ENCODE data around the gene C1QTNF6. TPM values are rescaled to one million over a fixed set of nuclear protein-coding genes. Genes with fewer than 3 reads are reported as not detected.
A peak's percentile ranks its signal among the peaks of the same experiment; 100 is the strongest.

The C1QTNF6 gene
- total and polyA plus RNA-seq, 10 donors: 5.3 to 10.3 (median 7.6) TPM

DNA sequence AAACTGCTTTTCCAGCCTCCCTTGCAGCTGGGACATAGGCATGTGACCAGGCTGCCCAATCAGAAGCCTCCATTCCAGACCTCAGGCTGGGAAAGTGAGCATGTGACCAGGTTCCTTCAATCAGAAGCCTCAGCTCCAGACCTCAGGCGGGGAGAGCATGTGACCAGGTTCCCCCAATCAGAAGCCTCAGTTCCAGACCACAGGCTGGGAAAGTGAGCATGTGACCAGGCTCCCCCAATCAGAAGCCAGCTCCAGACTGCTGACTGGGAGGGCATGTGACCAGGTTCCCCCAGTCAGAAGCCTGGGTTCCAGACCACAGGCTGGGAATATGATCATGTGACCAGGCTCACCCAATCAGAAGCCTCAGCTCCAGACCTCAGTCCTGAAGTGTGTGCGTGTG is 26.6 kb downstream of the C1QTNF6 start:
- Histone ChIP-seq H3K4me3 (no peak overlapping the region), H3K27me3 (replicated peaks in 1 of 7) (no peaks in the 10 kb centered on the region), H3K9me3 (peaks cover 0 to 7% (median 6%) of the 10 kb centered on the region in 8 donors), H3K36me3 (no peaks in the 10 kb centered on the region), H3K4me1 (peaks cover 5 to 70% (median 49%) of the 10 kb centered on the region in 6 donors), H3K27ac (peak overlapping the region in 6 of 8 donors; percentile 62 to 87 (median 78))
- WGBS, 5 donors: 86 to 100% (median 94%) methylated on average over 1 to 2 of the region's 2 CpGs
- TF ChIP-seq POLR2A (IDR thresholded peaks at IDR 0.05): no peak
- TF ChIP-seq, protein P1, sequence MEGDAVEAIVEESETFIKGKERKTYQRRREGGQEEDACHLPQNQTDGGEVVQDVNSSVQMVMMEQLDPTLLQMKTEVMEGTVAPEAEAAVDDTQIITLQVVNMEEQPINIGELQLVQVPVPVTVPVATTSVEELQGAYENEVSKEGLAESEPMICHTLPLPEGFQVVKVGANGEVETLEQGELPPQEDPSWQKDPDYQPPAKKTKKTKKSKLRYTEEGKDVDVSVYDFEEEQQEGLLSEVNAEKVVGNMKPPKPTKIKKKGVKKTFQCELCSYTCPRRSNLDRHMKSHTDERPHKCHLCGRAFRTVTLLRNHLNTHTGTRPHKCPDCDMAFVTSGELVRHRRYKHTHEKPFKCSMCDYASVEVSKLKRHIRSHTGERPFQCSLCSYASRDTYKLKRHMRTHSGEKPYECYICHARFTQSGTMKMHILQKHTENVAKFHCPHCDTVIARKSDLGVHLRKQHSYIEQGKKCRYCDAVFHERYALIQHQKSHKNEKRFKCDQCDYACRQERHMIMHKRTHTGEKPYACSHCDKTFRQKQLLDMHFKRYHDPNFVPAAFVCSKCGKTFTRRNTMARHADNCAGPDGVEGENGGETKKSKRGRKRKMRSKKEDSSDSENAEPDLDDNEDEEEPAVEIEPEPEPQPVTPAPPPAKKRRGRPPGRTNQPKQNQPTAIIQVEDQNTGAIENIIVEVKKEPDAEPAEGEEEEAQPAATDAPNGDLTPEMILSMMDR (IDR thresholded peaks at IDR 0.05 in 8 of 11, conservative IDR thresholded peaks at IDR 0.05 in 3 of 11): no peak
- TF ChIP-seq POLR2AphosphoS5 (IDR thresholded peaks at IDR 0.05): no peak
- intact Hi-C loops (cut with DNase I; ENCODE audit: low total_unique reads): no loop called here
- DNase-seq: peak; percentile 44

DNA sequence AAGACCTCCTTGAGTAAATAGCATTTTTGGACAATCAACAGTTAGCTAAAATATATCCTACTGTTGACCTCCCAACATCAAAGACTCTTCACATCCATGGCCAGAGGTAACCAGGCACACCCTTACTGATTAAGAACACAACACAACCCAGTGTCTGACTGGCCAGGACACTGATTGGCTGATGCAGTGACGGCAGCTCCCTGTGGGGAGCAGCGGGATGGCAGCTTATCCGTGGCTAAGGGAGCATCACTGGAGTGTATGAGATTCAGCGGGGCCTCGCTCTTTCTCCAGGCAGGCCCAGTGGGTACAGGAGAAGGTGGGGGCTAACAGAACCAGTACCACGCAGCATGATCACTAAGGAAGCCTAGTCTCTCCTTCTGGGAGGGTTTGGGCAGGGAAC is 28.0 kb downstream of the C1QTNF6 start:
- H3K9me3 ChIP-seq: peaks cover 0 to 7% (median 6%) of the 10 kb centered on the region in 8 donors
- no peak overlapping the region for H3K4me3 ChIP-seq
- intact Hi-C loops (cut with DNase I; ENCODE audit: low total_unique reads): no loop called here
- 78 to 96% (median 85%) methylated on average over 4 to 6 of the region's 6 CpGs for WGBS, 5 donors
- no peaks in the 10 kb centered on the region for H3K36me3 ChIP-seq
- peak; percentile 47 for DNase-seq
- TF ChIP-seq POLR2AphosphoS5 (IDR thresholded peaks at IDR 0.05) (no peak), POLR2A (IDR thresholded peaks at IDR 0.05) (no peak)
- TF ChIP-seq, protein P1 (IDR thresholded peaks at IDR 0.05 in 8 of 11, conservative IDR thresholded peaks at IDR 0.05 in 3 of 11): no peak
- H3K27me3 ChIP-seq (replicated peaks in 1 of 7): no peaks in the 10 kb centered on the region
- H3K27ac ChIP-seq: peak overlapping the region in 3 of 8 donors; percentile 41 to 63 (median 50)
- peaks cover 0 to 56% (median 35%) of the 10 kb centered on the region in 6 donors for H3K4me1 ChIP-seq

DNA sequence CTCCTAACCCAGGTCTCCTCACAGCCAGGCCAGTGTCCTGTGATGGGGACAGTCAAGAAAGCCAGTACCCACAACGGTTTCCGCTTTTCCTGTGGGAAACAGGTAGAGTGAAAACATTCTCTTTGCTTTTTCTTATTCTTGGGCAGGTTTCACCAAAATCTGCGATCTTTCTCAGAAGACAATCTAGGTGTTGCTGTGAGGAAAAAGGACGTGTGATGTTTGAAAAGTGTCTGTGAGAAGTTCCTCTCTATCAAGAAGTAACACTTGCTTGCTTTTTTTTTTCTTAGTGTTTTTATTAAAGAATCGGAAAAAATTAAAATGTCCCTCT is 29.1 kb downstream of the C1QTNF6 start:
- intact Hi-C loops (cut with DNase I; ENCODE audit: low total_unique reads): no loop called here
- Histone ChIP-seq H3K4me3 (no peak overlapping the region), H3K27ac (peak overlapping the region in 4 of 8 donors; percentile 0 to 63 (median 50)), H3K36me3 (no peaks in the 10 kb centered on the region), H3K4me1 (peaks cover 0 to 45% (median 26%) of the 10 kb centered on the region in 6 donors), H3K9me3 (peaks cover 0 to 7% (median 6%) of the 10 kb centered on the region in 8 donors), H3K27me3 (replicated peaks in 1 of 7) (no peaks in the 10 kb centered on the region)
- no peak for DNase-seq
- WGBS, 5 donors: 73 to 80% (median 73%) methylated on average over 5 of the region's 5 CpGs
- TF ChIP-seq, protein P1 (IDR thresholded peaks at IDR 0.05 in 8 of 11, conservative IDR thresholded peaks at IDR 0.05 in 3 of 11): no peak
- TF ChIP-seq POLR2A (IDR thresholded peaks at IDR 0.05): no peak
- TF ChIP-seq POLR2AphosphoS5 (IDR thresholded peaks at IDR 0.05): no peak

DNA sequence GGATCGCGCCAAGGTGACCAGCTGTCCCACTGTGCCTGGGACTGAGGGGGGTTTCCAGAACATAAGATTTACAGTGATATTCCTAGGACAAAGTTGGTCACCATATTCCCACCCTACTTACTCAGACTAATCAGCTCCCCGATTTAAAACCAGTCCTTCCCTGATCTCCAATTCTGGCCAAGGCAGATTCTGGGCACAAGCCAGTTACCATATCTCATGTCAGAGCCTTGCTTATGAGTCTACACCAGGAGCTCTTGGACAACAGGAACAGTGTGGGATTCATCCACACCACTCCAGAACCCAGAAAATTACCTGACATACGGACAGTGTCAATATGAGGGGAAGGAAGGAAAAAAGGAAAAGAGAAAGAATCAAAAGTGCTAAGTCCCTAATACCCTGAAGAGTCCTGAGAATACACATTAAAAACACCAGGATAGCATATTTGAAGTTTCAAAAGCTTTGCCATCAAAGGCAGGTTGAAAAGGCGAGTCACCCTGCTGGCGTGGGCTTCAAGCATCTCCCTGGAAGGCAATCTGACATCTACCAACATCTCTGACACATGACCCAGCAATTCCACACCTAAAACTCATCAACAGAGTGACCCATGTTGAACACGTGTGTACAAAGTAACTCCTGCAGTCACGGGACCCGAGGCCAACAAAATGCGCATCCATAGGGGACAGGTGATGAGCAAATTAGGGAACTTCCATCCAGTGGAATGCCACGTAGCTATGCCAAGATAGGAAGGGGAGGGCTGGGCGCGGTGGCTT is 30.3 kb downstream of the C1QTNF6 start:
- DNase-seq: peak; percentile 37
- Histone ChIP-seq H3K9me3 (peaks cover 0 to 7% (median 6%) of the 10 kb centered on the region in 8 donors), H3K4me1 (peaks cover 0 to 33% (median 13%) of the 10 kb centered on the region in 6 donors), H3K27me3 (replicated peaks in 1 of 7) (no peaks in the 10 kb centered on the region), H3K36me3 (no peaks in the 10 kb centered on the region), H3K27ac (peak overlapping the region in 3 of 8 donors; percentile 50 to 63 (median 50)), H3K4me3 (no peak overlapping the region)
- intact Hi-C loops (cut with DNase I; ENCODE audit: low total_unique reads): no loop called here
- TF ChIP-seq, protein P1 (IDR thresholded peaks at IDR 0.05 in 8 of 11, conservative IDR thresholded peaks at IDR 0.05 in 3 of 11): no peak
- no peak for TF ChIP-seq POLR2A (IDR thresholded peaks at IDR 0.05)
- no peak for TF ChIP-seq POLR2AphosphoS5 (IDR thresholded peaks at IDR 0.05)
- WGBS, 5 donors: 81 to 92% (median 86%) methylated on average over 13 of the region's 13 CpGs

Measured in spleen (tissue), 11 donors.